ENCODE measurements around the gene SEMA5A. TPM values are rescaled to one million over a fixed set of nuclear protein-coding genes. Genes with fewer than 3 reads are reported as not detected.

Gene SEMA5A
- polyA plus RNA-seq, 4 donors = 35.9 to 42.6 (median 41.2) TPM

GRCh38 chr5:9194509-9194908, 351.4 kb downstream of the SEMA5A start:
- no peak for DNase-seq (ENCODE audit: low read depth in 4 of 4, low spot score in 3 of 4)

- no peak for DNase-seq (ENCODE audit: low read depth in 4 of 4, low spot score in 3 of 4)
These were observed 353.6 kb downstream of the SEMA5A start for GRCh38 chr5:9192266-9192665.

GRCh38 chr5:9189681-9190080, 356.2 kb downstream of the SEMA5A start:
- no peak for DNase-seq (ENCODE audit: low read depth in 4 of 4, low spot score in 3 of 4)

GRCh38 chr5:9188956-9189355, 356.9 kb downstream of the SEMA5A start:
- no peak for DNase-seq (ENCODE audit: low read depth in 4 of 4, low spot score in 3 of 4)

GRCh38 chr5:9188131-9188530, 357.7 kb downstream of the SEMA5A start:
- no peak for DNase-seq (ENCODE audit: low read depth in 4 of 4, low spot score in 3 of 4)

GRCh38 chr5:9187614-9188013, 358.3 kb downstream of the SEMA5A start:
- DNase-seq (ENCODE audit: low read depth in 4 of 4, low spot score in 3 of 4) = no peak

- no peak for DNase-seq (ENCODE audit: low read depth in 4 of 4, low spot score in 3 of 4)
These were observed 359.8 kb downstream of the SEMA5A start for GRCh38 chr5:9186069-9186468.

GRCh38 chr5:9183992-9184391, 361.9 kb downstream of the SEMA5A start:
- DNase-seq (ENCODE audit: low read depth in 4 of 4, low spot score in 3 of 4) = no peak

- no peak for DNase-seq (ENCODE audit: low read depth in 4 of 4, low spot score in 3 of 4)
These were observed 362.8 kb downstream of the SEMA5A start for GRCh38 chr5:9182899-9183695.

GRCh38 chr5:9176641-9177040, 369.2 kb downstream of the SEMA5A start:
- no peak for DNase-seq (ENCODE audit: low read depth in 4 of 4, low spot score in 3 of 4)

GRCh38 chr5:9174446-9174845, 371.4 kb downstream of the SEMA5A start:
- DNase-seq (ENCODE audit: low read depth in 4 of 4, low spot score in 3 of 4) = no peak

- DNase-seq (ENCODE audit: low read depth in 4 of 4, low spot score in 3 of 4) = no peak
These were observed 372.4 kb downstream of the SEMA5A start for GRCh38 chr5:9173281-9174048.

- no peak for DNase-seq (ENCODE audit: low read depth in 4 of 4, low spot score in 3 of 4)
These were observed 375.8 kb downstream of the SEMA5A start for GRCh38 chr5:9170026-9170425.

- DNase-seq (ENCODE audit: low read depth in 4 of 4, low spot score in 3 of 4) = no peak
These were observed 376.3 kb downstream of the SEMA5A start for GRCh38 chr5:9169557-9169902.

GRCh38 chr5:9168791-9169556, 376.9 kb downstream of the SEMA5A start:
- DNase-seq (ENCODE audit: low read depth in 4 of 4, low spot score in 3 of 4) = no peak

- DNase-seq (ENCODE audit: low read depth in 4 of 4, low spot score in 3 of 4) = no peak
These were observed 379.4 kb downstream of the SEMA5A start for GRCh38 chr5:9166202-9167112.

GRCh38 chr5:9165546-9165945, 380.3 kb downstream of the SEMA5A start:
- DNase-seq (ENCODE audit: low read depth in 4 of 4, low spot score in 3 of 4) = no peak

- DNase-seq (ENCODE audit: low read depth in 4 of 4, low spot score in 3 of 4) = no peak
These were observed 385.1 kb downstream of the SEMA5A start for GRCh38 chr5:9160747-9161146.

- DNase-seq (ENCODE audit: low read depth in 4 of 4, low spot score in 3 of 4) = no peak
These were observed 388.1 kb downstream of the SEMA5A start for GRCh38 chr5:9157811-9158210.

- DNase-seq (ENCODE audit: low read depth in 4 of 4, low spot score in 3 of 4) = no peak
These were observed 388.9 kb downstream of the SEMA5A start for GRCh38 chr5:9157020-9157419.
